Stomach smooth muscle (tissue), 2 donors: ENCODE results near the gene IMMT.

Experiments
- H3K27ac ChIP-seq: one replicate; pipeline ENCODE4 v1.7.0; 2013; ENCODE audit warnings: mild to moderate bottlenecking, low read length, inconsistent platforms
- H3K27me3 ChIP-seq, 2 donors: one replicate each; pipeline ENCODE4 v1.7.0; 2013; ENCODE audit warnings: low read length in 2 of 2; ENCODE audit not compliant: insufficient read depth in 2 of 2, control insufficient read depth in 1 of 2
- H3K36me3 ChIP-seq, 2 donors: one replicate each; pipeline ENCODE4 v1.7.0; 2013; ENCODE audit warnings: low read length in 2 of 2; ENCODE audit not compliant: control insufficient read depth in 2 of 2, insufficient read depth in 2 of 2
- H3K4me1 ChIP-seq: one replicate; pipeline ENCODE4 v1.7.0; 2013; ENCODE audit warnings: low read length; ENCODE audit not compliant: control insufficient read depth, insufficient read depth
- H3K4me3 ChIP-seq, 2 donors: one replicate each; pipeline ENCODE4 v1.7.0; 2013; ENCODE audit warnings: low read length in 2 of 2
- H3K9ac ChIP-seq, 2 donors: one replicate each; pipeline ENCODE4 v1.7.0; 2013; ENCODE audit warnings: low read length in 2 of 2, mild to moderate bottlenecking in 1 of 2
- H3K9me3 ChIP-seq, 2 donors: one replicate each; pipeline ENCODE4 v1.7.0; 2013; ENCODE audit warnings: low read length in 2 of 2; ENCODE audit not compliant: control insufficient read depth in 2 of 2
- donor health status: healthy.
- donor health status: Pancreatic carcinoma.

The IMMT gene

DNA sequence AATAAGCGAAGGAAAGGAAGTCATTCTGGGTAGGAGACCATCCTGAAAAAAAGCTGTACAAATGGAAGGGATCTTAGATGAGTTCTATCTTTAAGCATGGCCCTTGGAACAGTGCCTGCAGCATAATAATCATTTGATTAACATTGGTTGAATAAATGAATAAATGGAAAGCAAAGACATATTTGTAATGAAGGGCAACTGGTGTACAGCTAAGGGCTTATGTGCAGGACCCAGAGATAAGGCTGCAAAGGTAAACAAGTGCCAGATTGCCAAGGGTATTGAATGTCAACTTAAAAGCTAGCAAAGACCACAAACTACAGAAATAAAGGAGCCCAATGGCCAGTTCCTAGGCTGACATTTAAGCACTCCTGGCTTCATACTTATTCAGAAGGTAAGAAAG, 19.4 kb downstream of the IMMT start:
- no peak overlapping the region for H3K4me3 ChIP-seq
- H3K4me1 ChIP-seq: no peaks in the 10 kb centered on the region
- H3K27me3 ChIP-seq: no peaks in the 10 kb centered on the region
- H3K27ac ChIP-seq: no peak overlapping the region
- no peaks in the 10 kb centered on the region for H3K9me3 ChIP-seq
- H3K9ac ChIP-seq: no peak overlapping the region
- H3K36me3 ChIP-seq: peaks cover 14 to 34% of the 10 kb centered on the region in 2 donors

DNA sequence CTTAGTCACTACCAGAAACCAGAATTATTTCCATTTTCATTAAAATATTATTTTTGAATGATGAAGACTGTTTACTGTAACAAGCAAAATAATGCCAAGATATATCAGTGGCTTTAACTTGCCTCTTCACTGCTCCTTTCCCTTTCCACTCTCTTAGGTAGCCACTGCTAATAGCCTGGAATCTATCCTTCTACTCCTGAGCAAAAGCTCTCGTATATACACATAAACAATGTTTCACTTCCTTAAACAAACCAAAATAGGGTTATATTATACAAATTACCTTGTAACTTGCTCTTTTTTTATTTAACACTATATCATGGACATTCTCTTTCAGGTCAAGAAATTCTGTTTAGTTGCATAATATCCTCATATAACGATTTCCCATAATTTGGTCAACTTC, 20.8 kb downstream of the IMMT start:
- Histone ChIP-seq H3K27ac (no peak overlapping the region), H3K4me1 (no peaks in the 10 kb centered on the region), H3K9me3 (no peaks in the 10 kb centered on the region), H3K27me3 (no peaks in the 10 kb centered on the region), H3K36me3 (peaks cover 14 to 30% of the 10 kb centered on the region in 2 donors), H3K4me3 (no peak overlapping the region), H3K9ac (no peak overlapping the region)

DNA sequence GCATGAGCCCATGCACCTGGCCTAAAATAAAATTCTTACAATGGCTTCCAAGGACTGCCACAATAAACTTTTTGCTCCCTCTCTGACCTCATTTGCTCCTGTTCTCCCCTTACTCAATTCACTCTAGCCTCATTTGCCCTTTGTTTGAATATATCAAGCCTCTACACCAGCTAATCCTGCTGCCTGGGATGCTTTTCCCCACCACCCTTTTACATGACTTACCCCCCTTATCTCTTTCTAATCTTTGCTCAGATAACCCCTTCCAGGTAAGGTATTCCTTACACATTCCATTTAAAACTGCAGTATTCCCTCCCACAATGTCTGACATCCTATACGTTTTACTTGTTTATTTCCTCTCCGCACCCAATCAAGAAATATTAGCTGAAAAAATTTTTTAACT, 22.7 kb downstream of the IMMT start:
- H3K4me1 ChIP-seq: no peaks in the 10 kb centered on the region
- no peak overlapping the region for H3K4me3 ChIP-seq
- H3K27me3 ChIP-seq: no peaks in the 10 kb centered on the region
- no peak overlapping the region for H3K9ac ChIP-seq
- H3K27ac ChIP-seq: no peak overlapping the region
- H3K36me3 ChIP-seq: peaks cover 13 to 27% of the 10 kb centered on the region in 2 donors
- no peaks in the 10 kb centered on the region for H3K9me3 ChIP-seq

DNA sequence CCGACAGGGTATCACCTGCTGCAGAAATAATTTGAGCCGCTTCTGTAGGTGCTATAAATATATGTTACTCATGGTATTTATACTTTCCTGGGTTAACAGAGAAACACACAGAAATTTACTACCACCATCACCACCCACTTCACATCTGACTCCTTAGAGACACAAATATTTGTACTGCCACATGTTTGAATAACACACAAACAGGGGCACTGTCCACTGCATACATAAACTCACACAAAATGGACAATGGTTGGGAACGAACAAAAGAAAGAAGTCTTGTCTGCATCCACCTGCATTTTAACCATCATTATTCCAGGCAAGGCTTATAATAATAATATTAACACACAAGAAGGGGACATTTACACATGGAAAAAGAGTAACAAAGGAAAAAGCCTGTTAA, 24.0 kb downstream of the IMMT start:
- Histone ChIP-seq H3K4me3 (no peak overlapping the region), H3K9ac (no peak overlapping the region), H3K4me1 (no peaks in the 10 kb centered on the region), H3K27me3 (no peaks in the 10 kb centered on the region), H3K36me3 (peaks cover 10 to 19% of the 10 kb centered on the region in 2 donors), H3K9me3 (no peaks in the 10 kb centered on the region), H3K27ac (no peak overlapping the region)

DNA sequence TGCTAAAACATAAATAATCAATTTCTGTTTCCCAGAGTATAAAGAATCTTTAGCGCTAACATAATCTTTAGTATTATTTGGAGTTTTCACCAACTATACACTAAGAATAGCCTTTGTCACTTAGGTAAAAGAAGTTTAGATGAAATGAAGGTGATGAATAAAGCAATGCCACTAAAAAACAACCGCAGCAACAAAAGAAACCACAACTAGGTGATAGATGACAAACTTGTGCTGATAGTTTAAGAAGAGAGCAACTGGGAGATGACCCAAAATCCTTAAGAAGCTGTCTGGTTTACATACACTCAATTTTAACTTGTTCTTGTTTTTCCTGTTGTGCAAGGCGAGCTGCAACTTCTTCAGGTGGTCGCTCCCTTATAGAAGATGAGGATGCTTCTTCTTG, 24.8 kb downstream of the IMMT start:
- Histone ChIP-seq H3K4me1 (no peaks in the 10 kb centered on the region), H3K27ac (no peak overlapping the region), H3K4me3 (no peak overlapping the region), H3K27me3 (no peaks in the 10 kb centered on the region), H3K9me3 (no peaks in the 10 kb centered on the region), H3K36me3 (peaks cover 9 to 17% of the 10 kb centered on the region in 2 donors), H3K9ac (no peak overlapping the region)

DNA sequence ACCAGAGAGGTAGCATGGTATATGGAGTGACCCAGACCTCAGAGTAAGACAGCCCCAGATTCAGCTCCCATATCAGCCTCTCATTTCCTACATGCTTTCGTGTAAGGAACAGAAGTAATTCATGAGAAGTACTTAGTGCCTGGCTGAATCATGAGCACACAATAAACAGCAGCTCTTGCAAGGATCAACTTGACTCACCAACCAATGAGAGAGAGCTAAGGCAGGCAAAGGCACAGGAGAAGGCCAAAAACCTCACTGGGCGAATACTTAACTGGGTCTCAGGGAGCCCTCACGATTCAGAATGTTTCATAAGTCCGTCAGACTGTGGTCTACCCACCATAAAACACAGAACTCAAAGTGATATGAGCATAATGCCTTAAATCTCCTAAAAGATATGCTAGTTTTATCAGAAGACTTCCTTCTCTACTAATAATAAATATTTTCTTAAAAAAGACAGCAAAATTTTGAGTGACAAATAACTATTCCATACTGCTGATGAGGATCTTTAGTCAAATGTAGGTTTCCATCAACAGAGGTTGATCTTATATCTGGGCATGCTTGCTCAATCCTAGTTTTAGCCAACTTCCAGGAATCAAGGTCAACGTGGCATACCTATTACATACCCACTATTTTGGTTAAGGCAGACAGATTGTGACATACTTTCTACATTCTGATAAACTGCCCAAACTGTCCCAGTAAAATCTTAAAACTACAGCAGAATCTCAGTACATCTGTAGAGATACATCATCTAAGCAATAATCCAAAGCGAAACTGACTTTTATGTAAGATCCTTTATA, 34.9 kb downstream of the IMMT start:
- no peaks in the 10 kb centered on the region for H3K4me1 ChIP-seq
- H3K27me3 ChIP-seq: no peaks in the 10 kb centered on the region

DNA sequence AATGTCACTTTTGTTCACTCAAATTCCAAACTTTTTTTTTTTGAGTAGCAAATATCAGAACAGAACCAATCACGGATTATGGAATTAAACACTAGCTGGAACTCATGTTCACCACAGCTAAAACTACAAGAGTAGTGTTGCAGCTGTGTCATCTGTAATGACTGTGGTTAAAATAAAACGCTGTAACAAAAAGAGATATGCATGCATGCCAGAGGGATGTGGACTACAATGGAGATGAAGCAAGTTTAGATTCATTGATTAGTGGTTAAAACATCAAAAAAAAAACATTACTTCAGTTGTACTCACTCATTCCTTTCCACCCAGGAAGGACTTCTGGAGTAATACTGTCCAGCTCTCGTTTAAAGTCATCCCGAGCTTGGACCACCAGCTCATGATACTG, 37.0 kb downstream of the IMMT start:
- H3K9me3 ChIP-seq: no peaks in the 10 kb centered on the region
- H3K9ac ChIP-seq: no peak overlapping the region
- no peaks in the 10 kb centered on the region for H3K27me3 ChIP-seq
- peaks cover 31 to 34% of the 10 kb centered on the region in 2 donors for H3K36me3 ChIP-seq
- no peak overlapping the region for H3K27ac ChIP-seq
- H3K4me3 ChIP-seq: no peak overlapping the region
- no peaks in the 10 kb centered on the region for H3K4me1 ChIP-seq

More for the DNA sequence above, 34.9 kb downstream of the IMMT start:
- Histone ChIP-seq H3K4me3 (no peak overlapping the region), H3K9me3 (no peaks in the 10 kb centered on the region), H3K9ac (no peak overlapping the region), H3K36me3 (peaks cover 41 to 45% of the 10 kb centered on the region in 2 donors), H3K27ac (no peak overlapping the region)

DNA sequence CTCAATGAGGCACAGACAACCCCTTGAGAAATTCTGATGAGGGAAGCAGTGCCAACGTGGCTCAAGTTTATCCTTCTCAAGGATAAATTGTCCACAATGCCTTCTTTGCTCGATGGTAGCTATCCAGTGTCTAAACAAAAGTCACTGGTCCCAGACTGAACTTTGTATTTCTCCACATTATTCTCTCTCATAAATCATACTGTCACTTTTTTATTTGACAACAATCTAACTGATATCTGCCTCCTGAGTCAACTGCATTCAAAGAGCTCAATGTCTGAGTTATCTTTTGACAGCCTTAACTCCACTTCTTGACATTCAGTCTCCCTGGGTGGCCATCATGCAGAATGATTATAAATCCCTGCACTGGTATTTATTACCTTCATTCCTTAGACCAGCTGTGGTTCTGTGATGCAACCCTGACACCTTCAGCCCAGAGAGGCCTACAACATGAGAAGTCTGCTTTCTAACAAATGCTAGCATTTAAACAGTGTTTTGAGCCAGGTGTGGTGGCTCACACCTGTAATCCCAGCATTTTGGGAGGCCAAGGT, 38.2 kb downstream of the IMMT start:
- Histone ChIP-seq H3K9me3 (no peaks in the 10 kb centered on the region), H3K4me3 (no peak overlapping the region), H3K36me3 (peaks cover 22 to 30% of the 10 kb centered on the region in 2 donors), H3K9ac (no peak overlapping the region), H3K27ac (no peak overlapping the region), H3K27me3 (no peaks in the 10 kb centered on the region), H3K4me1 (no peaks in the 10 kb centered on the region)

DNA sequence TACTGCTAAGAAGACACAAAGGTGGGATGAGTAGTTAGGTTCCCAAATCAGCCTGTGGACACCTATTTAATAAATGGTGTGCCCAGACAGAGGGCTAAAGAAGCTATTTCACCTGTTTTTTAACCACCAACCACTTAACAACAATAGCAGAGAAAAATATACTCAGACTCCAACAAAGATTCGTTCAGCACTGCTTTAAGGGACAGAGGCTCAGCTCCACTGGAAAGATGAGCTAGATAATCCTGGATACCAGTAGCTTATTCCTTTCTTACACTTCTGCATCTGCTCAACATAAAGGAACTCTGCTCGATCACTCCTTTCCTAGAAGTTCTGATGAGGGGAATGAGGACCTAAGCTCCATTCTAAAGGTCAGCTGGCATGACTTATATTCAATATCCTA, 44.8 kb downstream of the IMMT start:
- H3K9me3 ChIP-seq: no peaks in the 10 kb centered on the region
- H3K9ac ChIP-seq: no peak overlapping the region
- H3K4me3 ChIP-seq: no peak overlapping the region
- H3K27me3 ChIP-seq: no peaks in the 10 kb centered on the region
- no peak overlapping the region for H3K27ac ChIP-seq
- H3K4me1 ChIP-seq: no peaks in the 10 kb centered on the region
- H3K36me3 ChIP-seq: peaks cover 43 to 46% of the 10 kb centered on the region in 2 donors

DNA sequence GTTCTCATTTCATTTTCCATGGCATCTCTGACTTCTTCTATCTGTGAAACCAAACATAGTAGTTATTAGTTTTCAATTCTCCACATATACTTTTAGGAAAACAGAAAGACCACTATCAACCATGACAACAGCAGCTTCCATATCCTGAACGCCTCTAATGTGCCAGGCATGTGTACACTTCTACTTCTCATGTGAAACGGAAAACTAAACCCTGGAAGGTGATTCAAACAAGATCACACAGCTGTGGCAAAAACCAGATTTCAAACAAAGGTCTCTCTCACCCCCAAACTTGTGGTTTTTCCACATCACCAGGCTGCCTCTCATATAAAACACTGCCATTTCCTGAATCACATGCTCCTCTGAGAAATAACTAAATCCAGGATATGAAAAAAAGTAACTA, 47.5 kb downstream of the IMMT start:
- no peaks in the 10 kb centered on the region for H3K9me3 ChIP-seq
- H3K27me3 ChIP-seq: no peaks in the 10 kb centered on the region
- H3K4me1 ChIP-seq: no peaks in the 10 kb centered on the region
- H3K9ac ChIP-seq: no peak overlapping the region
- H3K27ac ChIP-seq: no peak overlapping the region
- peaks cover 57 to 61% of the 10 kb centered on the region in 2 donors for H3K36me3 ChIP-seq
- H3K4me3 ChIP-seq: no peak overlapping the region
